CD4-positive, alpha-beta T cell treated with Interleukin-4 for 1 hour (primary cell): ENCODE measurements around the gene ZNF585A.
"Not testable (repeated sequence)": the region's sequence is repeated elsewhere in the genome, so short reads cannot be mapped to it uniquely, and the experiment has no call there.

ENCODE experiments used
- DNase-seq, 2 donors: peaks; one replicate each; pipeline ENCODE4 v3.0.0-alpha.2; 2020 to 2022

The ZNF585A gene

GRCh38 chr19:37172368-37173366, at the start of gene ZNF585A:
TSS of gene ZNF585A (minus strand) at chr19:37172695. CDS start at chr19:37169910, 2,785 bp downstream.
- DNase-seq: peak; percentile 95

- DNase-seq: no peak
These were observed 48.6 kb upstream of the ZNF585A start for GRCh38 chr19:37221136-37221535.

DNA sequence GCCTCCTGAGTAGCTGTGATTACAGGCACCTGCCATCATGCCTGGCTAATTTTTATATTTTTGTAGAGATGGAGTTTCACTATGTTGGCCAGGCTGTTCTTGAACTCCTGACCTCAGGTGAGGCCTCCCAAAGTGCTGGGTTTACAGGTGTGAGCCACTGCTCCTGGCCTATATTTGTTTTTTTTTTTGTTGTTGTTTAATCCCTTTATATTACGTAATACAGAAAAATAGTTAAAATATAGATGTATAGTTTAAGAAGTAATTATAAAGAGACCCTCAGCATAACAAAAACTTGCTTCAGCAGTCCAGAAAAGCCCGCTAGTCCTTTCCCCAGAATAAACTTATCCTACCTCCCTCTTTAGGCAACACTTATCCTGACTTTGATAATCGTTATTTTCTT, 47.9 kb upstream of the ZNF585A start:
- DNase-seq: no peak

DNA sequence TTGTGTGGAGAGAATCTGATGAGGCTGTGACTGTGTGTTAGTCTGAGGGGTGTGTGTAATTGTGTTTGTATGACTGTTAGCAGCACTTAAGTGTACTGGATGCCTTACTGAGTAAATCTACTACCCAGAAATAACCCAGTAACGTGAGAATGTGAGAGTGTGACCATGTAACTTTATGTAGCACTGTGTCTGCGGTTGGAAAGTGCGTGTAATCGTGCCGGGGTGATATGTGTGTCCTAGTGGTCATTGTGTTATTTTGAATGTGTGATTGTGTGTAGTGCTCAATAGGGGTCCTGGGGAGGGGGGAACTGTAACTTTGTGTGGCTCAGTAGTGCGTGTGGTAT, 46.1 kb upstream of the ZNF585A start:
- peak in 1 of 2 donors; percentile 27 for DNase-seq

- DNase-seq: peak; percentile 84 to 87
These were observed 45.5 kb upstream of the ZNF585A start, which contains the start of gene ZNF383 for GRCh38 chr19:37217775-37218591. TSS of gene ZNF383 (plus strand) at chr19:37218214. CDS start at chr19:37230454, 12,240 bp downstream.

DNA sequence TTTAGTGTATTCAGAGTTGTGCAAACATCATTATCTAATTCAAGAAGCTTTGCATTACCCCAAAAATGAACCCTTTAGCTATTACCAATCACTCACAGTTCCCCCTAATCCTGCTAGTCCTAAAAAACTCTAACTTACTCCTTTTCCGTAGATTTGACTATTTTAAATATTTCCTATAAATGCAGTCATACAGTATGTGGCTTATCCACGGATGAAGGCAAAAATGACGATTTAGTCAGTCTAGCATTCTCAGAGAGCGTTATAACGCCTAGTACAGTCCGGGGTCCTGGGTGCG, 44.9 kb upstream of the ZNF585A start:
- DNase-seq: no peak

- no peak for DNase-seq
These were observed 25.3 kb upstream of the ZNF585A start for GRCh38 chr19:37197768-37198167.

GRCh38 chr19:37197115-37197514, 24.6 kb upstream of the ZNF585A start:
- not testable (repeated sequence) for DNase-seq

DNA sequence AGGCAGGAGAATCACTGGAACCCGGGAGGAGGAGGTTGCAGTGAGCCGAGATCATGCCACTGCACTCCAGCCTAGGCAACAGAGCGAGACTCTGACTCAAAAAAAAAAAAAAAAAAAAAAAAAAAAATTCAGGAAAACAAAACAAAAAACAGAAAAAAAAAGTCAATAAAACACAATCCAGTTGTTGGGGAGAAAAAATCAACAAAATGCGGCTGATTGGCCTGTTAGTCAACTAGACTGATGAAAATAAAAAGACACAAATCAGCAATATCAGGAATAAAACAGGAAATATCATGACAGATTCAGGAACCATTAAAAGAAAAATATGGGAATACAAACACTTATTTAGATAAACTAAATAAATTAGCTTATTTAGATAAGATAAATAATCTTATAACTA, 22.8 kb upstream of the ZNF585A start:
- DNase-seq: not testable (repeated sequence)

GRCh38 chr19:37186071-37186470, 13.6 kb upstream of the ZNF585A start:
- DNase-seq: not testable (repeated sequence)

GRCh38 chr19:37165635-37166034, 6.9 kb downstream of the ZNF585A start:
- no peak for DNase-seq

DNA sequence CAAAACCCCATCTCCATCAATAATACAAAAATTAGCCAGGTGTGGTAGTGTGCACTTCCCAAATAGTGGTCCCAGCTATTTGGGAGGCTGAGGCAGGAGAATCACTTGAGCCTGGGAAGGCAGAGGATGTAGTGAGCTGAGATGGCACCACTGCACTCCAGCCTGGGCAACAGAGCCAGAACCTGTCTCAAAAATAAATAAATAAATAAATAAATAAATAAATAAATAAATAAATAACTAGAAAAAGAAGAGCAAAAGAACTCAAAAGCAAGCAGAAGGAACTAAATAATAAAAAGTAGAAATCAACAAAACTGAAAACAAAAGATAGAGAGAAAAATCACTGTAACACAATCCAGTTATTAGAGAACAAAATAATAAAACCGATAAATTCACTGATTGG, 12.3 kb downstream of the ZNF585A start:
- DNase-seq: no peak

- no peak for DNase-seq
These were observed 24.3 kb downstream of the ZNF585A start for GRCh38 chr19:37148214-37148613.

GRCh38 chr19:37136111-37136510, 36.4 kb downstream of the ZNF585A start:
- DNase-seq: no peak

- DNase-seq: no peak
These were observed 43.7 kb downstream of the ZNF585A start for GRCh38 chr19:37128821-37129177.

DNA sequence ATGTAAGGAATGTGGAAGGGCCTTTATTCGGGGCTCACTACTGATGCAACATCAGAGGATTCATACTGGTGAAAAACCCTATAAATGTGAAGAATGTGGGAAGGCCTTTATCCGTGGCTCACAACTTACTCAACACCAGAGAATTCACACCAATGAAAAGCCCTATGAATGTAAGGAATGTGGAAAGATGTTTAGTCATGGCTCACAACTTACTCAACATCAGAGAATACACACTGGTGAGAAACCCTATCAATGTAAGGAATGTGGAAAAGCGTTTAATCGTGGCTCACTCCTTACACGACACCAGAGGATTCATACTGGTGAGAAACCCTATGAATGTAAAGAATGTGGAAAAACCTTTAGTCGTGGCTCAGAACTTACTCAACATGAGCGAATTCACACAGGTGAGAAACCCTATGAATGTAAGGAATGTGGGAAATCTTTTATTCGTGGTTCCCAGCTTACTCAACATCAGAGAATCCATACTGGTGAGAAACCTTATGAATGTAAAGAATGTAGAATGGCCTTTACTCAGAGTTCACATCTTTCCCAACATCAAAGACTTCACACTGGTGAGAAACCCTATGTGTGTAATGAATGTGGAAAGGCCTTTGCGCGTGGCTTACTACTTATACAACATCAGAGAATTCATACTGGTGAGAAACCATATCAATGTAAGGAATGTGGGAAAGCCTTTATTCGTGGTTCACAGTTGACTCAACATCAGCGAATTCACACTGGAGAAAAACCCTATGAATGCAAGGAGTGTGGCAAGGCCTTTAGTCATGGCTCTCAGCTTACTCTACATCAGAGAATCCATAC, 44.3 kb downstream of the ZNF585A start:
- DNase-seq: no peak

DNA sequence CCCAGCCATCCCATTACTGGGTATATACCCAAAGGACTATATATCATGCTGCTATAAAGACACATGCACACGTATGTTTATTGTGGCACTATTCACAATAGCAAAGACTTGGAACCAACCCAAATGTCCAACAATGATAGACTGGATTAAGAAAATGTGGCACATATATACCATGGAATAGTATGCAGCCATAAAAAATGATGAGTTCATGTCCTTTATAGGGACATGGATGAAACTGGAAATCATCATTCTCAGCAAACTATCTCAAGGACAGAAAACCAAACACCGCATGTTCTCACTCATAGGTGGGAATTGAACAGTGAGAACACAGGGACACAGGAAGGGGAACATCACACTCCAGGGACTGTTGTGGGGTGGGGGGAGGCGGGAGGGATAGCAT, 50.4 kb downstream of the ZNF585A start:
- DNase-seq: not testable (repeated sequence)

DNA sequence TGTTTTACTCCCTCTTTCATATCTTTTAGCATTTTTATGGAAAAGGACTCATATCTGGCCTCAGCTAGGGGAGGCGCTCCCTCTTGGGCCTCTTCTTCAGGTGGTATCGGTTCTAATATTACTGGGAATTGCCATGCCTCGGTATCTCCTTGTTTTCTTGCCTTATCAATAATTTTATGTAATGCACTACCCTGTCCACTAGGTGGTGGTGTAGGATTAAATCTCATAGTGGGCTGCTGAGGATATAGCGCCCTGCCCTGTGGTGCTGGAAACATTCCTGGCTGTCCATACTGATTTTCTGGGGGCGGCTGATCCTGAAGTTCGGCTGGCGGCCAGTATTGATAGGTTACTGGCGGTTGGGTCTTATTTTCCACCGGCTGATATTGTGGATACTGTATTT, 58.5 kb downstream of the ZNF585A start:
- DNase-seq: no peak

DNA sequence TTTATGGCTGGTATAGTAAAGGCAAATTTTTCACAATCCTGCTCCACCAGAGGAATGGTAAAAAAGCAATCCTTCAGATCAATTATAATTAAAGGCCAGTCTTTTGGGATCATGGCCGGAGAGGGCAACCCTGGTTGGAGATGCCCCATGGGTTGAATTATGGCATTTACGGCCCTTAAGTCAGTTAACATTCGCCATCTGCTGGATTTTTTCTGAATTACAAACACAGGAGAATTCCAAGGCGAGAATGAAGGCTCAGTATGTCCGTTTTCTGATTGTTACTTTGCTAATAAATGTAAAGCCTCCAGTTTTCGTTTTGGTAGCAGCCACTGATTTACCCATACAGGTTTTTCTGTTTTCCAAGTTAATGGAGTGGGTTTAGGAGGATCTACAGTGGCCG, 60.7 kb downstream of the ZNF585A start:
- not testable (repeated sequence) for DNase-seq

GRCh38 chr19:37104135-37104534, 68.4 kb downstream of the ZNF585A start:
- DNase-seq: not testable (repeated sequence)

DNA sequence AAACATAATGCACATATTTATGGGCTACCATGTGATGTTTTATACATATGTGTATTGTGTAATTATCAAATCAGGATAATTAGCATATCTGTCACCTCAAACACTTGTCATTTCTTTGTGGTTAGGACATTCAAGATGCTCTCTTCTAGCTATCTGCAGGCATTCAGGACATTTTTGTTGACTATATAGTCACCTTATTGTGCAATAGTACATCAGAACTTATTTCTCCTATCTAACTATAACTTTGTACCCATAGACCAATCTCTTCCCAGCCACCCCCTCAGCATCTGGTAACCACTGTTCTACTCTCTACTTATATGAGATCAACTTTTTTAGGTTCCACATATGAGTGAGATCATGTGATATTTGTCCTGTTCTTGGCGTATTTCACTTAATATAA, 73.9 kb downstream of the ZNF585A start:
- no peak for DNase-seq

DNA sequence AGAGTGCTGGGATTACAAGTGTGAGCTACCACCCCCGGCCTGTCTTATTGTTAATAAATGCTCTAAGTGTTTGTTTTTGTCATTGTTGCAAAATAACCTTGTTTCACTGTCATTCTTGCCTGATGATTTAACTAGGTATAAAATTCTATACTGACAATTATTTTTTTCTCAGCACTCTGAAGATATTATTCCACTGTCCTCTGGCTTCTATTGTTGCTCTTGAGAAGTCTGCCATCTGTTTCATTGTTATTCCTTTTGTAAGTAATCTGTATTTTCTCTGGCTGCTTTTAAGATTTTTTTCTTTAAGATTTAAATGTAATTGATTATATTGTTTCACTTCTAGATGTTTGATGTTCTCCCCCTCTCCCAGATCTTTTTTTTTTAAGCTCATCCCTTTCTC, 76.6 kb downstream of the ZNF585A start:
- DNase-seq: no peak
